Naive B cell (primary cell): ENCODE measurements around the gene GADD45G. TPM values are rescaled to one million over a fixed set of nuclear protein-coding genes. Genes with fewer than 3 reads are reported as not detected.
A peak's percentile ranks its signal among the peaks of the same experiment; 100 is the strongest.

Experiments used
- ATAC-seq, 2 donors: fragments of 150-1000 bp; cut with Tn5 transposase; 2 replicates each; pipeline ENCODE4 v1.10.0; 2021; ENCODE audit warnings: low read depth in 2 of 2, mild to moderate bottlenecking in 2 of 2, moderate library complexity in 2 of 2
- DNase-seq: peaks from one replicate; pipeline ENCODE4 v3.0.0; 2022
- H3K27ac Mint-ChIP-seq, 6 donors: one replicate each; pipeline ENCODE4 v1.8.0; 2020 to 2022; ENCODE audit warnings: mild to moderate bottlenecking in 6 of 6, mixed read lengths in 6 of 6, moderate library complexity in 5 of 6, inconsistent platforms in 2 of 6
- H3K27me3 Mint-ChIP-seq, 3 donors: one replicate each; pipeline ENCODE4 v1.8.0; 2021 to 2022; ENCODE audit warnings: mixed read lengths in 3 of 3, mild to moderate bottlenecking in 1 of 3
- H3K36me3 Mint-ChIP-seq, 2 donors: one replicate each; pipeline ENCODE4 v1.8.0; 2020 to 2022; ENCODE audit warnings: mixed read lengths in 2 of 2, inconsistent platforms in 1 of 2, mild to moderate bottlenecking in 1 of 2
- H3K4me1 Mint-ChIP-seq, 3 donors: one replicate each; pipeline ENCODE4 v1.8.0; 2020 to 2022; ENCODE audit warnings: mixed read lengths in 3 of 3, inconsistent platforms in 1 of 3, mild to moderate bottlenecking in 1 of 3, moderate library complexity in 1 of 3
- H3K4me3 Mint-ChIP-seq, 8 donors: one replicate each; pipeline ENCODE4 v1.8.0; 2020 to 2022; ENCODE audit warnings: mild to moderate bottlenecking in 8 of 8, mixed read lengths in 8 of 8, moderate library complexity in 8 of 8, inconsistent platforms in 2 of 8
- H3K9me3 Mint-ChIP-seq, 7 donors: one replicate each; pipeline ENCODE4 v1.8.0; 2020 to 2022; ENCODE audit warnings: mixed read lengths in 7 of 7, mild to moderate bottlenecking in 5 of 7, inconsistent platforms in 2 of 7, moderate library complexity in 1 of 7
- polyA plus RNA-seq, 6 donors: library from polyadenylated mRNA; unstranded; fragments of 300-500 nt; fragmentation: Illumina TruSeq; gene quantifications; one replicate each; pipeline ENCODE4 v1.2.3, GENCODE V29; 2021; ENCODE audit warnings: low read depth in 6 of 6

The GADD45G gene
- polyA plus RNA-seq, 6 donors from 2014 or later, result 0.32 to 3.1 (median 0.96) TPM; not detected in 1

DNA sequence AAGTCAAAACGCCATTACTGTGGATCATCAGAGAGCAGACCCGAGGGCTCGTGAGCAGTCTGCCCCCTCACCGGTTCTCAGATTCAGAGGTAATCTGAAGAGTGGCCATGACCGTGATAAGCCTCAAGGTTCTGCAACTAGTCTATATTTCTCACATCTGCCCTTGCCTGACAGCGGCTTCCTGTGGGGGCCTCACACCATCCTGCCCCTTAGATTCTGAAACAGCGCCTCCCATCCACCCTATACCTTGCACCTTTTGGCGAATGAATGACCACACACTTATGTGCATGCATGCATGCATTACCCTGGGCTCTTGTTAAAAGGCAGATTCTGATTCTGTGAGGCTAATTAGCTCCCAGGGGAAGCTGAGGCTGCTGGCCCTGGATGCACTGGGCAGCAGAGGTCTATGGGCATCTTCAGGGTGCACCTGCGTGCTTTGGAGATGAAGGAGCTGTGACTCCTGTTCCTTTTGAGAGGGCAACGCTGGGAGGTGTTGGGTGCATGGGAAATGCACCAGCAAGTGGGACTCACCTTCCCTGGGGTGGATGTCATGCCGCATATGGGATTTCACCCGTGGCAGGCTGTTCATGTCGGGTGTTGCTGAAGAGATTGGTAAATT lies 7.8 kb upstream of the GADD45G start:
- no peak for ATAC-seq
- Mint-ChIP-seq H3K27me3 (peaks cover 6 to 42% (median 9%) of the 10 kb centered on the region in 3 donors), H3K4me3 (peak overlapping the region in 1 of 8 donors; percentile 3), H3K4me1 (no peaks in the 10 kb centered on the region), H3K9me3 (no peaks in the 10 kb centered on the region), H3K36me3 (no peaks in the 10 kb centered on the region), H3K27ac (peak overlapping the region in 2 of 6 donors; percentile 54 to 63)
- DNase-seq, result no peak

DNA sequence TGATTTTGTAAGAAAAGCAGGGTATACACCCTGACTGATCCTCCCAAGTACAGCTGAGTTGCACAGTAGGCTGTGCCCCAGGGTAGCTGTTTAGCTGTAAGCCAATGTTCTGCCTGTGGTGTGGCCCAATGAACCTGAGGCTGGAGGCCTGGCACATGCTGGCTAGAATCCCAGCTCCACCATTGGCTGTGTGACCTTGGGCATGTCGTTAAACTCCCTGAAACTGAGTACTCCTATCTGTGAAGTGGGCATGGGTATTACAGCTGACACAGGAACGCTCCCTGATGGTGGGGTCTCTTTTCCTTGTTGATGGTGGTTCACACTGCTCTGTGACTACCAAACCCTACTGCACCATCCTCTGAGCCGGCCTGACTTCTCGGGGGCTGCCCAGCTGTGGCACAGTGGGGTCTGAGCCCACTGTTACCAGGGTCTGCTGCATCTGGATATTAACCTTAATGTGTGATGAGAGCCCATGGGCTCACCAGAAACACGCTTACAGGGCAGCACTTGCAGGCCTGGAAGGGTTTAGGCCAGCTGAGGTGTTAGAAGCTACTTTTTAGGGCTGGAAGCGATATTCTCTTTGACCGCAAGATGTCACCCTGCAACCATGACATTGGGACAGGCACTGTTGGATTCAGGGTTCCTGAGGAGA lies 7.0 kb upstream of the GADD45G start:
- H3K4me3 Mint-ChIP-seq, result no peak overlapping the region
- no peaks in the 10 kb centered on the region for H3K4me1 Mint-ChIP-seq
- ATAC-seq, result peak in 1 of 2 donors; percentile 16
- no peaks in the 10 kb centered on the region for H3K9me3 Mint-ChIP-seq
- peaks cover 0 to 34% (median 4%) of the 10 kb centered on the region in 3 donors for H3K27me3 Mint-ChIP-seq
- H3K36me3 Mint-ChIP-seq, result no peaks in the 10 kb centered on the region
- DNase-seq, result peak; percentile 45
- H3K27ac Mint-ChIP-seq, result no peak overlapping the region

DNA sequence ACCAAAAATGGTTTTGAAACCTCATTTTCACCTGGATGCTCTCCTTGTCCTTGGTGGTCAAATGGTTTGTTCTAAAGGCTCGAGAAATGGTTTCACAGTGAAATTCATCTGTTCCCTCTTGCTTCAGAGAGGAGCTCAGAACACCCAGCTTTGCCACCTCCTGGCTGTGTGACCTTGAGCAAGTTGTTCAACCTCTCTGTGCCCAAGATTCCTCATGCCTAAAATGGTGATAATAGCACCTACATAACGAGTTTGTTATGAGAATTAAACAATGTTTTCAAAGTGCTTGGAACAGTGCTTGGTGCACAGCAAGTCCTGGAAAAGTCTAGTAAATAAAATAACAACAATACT lies 6.5 kb upstream of the GADD45G start:
- peaks cover 0 to 29% (median 4%) of the 10 kb centered on the region in 3 donors for H3K27me3 Mint-ChIP-seq
- no peak overlapping the region for H3K27ac Mint-ChIP-seq
- no peaks in the 10 kb centered on the region for H3K36me3 Mint-ChIP-seq
- DNase-seq, result no peak
- no peak overlapping the region for H3K4me3 Mint-ChIP-seq
- no peak for ATAC-seq
- H3K4me1 Mint-ChIP-seq, result peaks cover 0 to 5% (median 5%) of the 10 kb centered on the region in 3 donors
- no peaks in the 10 kb centered on the region for H3K9me3 Mint-ChIP-seq

DNA sequence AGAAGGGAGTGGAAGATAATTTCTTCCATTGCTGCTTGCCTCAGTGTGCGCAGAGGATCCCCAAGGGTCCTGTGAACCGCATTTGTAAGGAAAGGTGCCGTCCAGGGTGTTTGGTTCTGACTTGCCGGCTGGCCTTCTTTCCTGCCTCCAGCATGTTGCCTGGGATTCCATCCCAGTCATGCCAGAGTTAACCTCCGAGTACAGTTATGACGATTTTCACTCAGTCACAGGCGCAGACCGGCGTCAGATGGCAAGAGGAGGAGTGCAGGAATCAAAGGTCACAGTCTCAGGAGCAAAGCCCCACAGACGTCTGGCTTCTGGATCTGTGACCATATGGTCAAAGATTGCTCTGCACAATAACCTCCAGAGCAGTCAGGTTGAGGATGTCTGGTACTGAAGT lies 5.9 kb upstream of the GADD45G start:
- H3K27me3 Mint-ChIP-seq, result peaks cover 0 to 23% (median 0%) of the 10 kb centered on the region in 3 donors
- H3K36me3 Mint-ChIP-seq, result no peaks in the 10 kb centered on the region
- H3K27ac Mint-ChIP-seq, result no peak overlapping the region
- H3K9me3 Mint-ChIP-seq, result no peaks in the 10 kb centered on the region
- H3K4me3 Mint-ChIP-seq, result no peak overlapping the region
- peaks cover 0 to 9% (median 8%) of the 10 kb centered on the region in 3 donors for H3K4me1 Mint-ChIP-seq
- DNase-seq, result no peak
- ATAC-seq, result no peak

DNA sequence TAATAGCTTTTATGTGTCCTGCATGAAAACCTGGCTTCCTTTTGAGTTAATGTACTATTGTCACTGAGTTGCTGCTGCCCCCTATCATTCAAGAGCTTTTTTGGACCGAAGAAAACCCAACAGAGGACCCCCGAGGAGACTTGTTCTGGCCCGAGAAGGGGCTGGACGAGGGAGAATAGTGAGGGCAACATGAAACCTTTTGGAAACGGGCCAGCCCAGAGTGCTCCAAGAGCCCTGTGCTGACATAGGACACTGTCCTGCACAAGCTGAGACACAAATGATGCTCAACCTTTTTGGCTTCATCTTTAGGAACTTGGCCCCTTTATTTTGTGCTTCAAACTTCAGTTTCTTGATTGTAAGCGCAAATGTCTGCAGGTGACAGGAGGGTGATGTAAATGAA lies 4.0 kb upstream of the GADD45G start:
- Mint-ChIP-seq H3K27ac (no peak overlapping the region), H3K4me3 (peak overlapping the region in 1 of 8 donors; percentile 2), H3K27me3 (peaks cover 0 to 15% (median 0%) of the 10 kb centered on the region in 3 donors), H3K9me3 (no peaks in the 10 kb centered on the region), H3K36me3 (no peaks in the 10 kb centered on the region), H3K4me1 (peaks cover 10 to 19% (median 17%) of the 10 kb centered on the region in 3 donors)
- DNase-seq (no peak), ATAC-seq (no peak)

DNA sequence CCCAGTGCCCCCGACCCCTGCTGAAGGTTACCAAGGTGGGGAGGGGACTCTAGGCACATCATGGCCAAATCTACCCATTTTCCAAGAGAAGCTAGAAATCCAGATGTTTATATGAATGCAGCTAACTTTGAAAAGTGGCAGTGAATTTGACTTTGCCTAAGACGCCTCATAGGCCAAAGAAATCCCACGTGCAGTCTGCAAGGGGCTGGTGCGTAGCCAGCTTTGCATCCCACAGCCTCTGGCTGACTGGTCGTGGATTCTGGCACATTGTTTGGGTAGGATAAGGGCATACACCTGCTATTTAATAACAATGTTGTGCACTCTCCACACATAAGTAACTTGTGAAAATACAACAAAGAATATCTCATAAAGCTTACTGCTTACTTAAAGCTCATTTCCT lies 3.5 kb upstream of the GADD45G start:
- Mint-ChIP-seq H3K36me3 (no peaks in the 10 kb centered on the region), H3K27me3 (peaks cover 0 to 15% (median 0%) of the 10 kb centered on the region in 3 donors), H3K4me1 (peaks cover 14 to 24% (median 19%) of the 10 kb centered on the region in 3 donors), H3K9me3 (no peaks in the 10 kb centered on the region), H3K27ac (no peak overlapping the region), H3K4me3 (peak overlapping the region in 1 of 8 donors; percentile 44)
- no peak for DNase-seq
- ATAC-seq, result no peak

DNA sequence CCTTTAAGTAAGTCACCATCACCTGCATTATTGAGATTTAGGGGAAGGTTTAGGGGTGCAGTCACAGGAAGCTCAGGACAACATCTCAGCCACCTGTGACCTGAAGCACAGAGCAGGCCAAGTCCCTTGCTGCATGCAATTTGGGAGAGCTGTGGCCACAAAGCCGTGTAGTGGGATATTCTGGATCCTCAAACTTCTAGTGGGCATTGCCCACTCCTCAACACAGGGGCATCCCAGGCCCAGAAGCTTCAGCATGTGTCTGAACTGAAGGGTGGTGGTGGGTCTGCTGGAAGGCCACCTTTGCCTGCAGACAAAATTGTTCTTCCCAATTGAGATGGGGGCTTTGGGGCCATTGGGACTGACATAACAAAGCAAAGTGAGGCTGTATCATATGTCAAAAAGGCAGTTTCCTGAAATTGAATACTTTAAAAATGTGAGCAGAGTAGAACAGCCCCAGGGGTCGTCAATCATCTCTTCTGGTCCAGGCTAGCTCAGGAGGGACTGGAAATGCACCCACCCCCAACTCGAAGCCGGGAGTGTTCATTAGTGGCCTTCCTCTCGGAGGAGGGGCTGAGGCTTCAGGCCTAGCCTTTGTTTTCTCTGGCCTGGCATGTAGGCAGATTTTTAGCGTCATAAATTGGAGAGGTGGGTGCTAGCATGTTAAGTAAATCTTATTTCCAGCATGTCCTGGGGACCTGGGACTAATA lies 2.8 kb upstream of the GADD45G start:
- Mint-ChIP-seq H3K4me3 (peak overlapping the region in 1 of 8 donors; percentile 44), H3K9me3 (no peaks in the 10 kb centered on the region), H3K27ac (no peak overlapping the region), H3K36me3 (no peaks in the 10 kb centered on the region), H3K4me1 (peaks cover 17 to 28% (median 22%) of the 10 kb centered on the region in 3 donors), H3K27me3 (peaks cover 0 to 18% (median 0%) of the 10 kb centered on the region in 3 donors)
- no peak for DNase-seq
- no peak for ATAC-seq

DNA sequence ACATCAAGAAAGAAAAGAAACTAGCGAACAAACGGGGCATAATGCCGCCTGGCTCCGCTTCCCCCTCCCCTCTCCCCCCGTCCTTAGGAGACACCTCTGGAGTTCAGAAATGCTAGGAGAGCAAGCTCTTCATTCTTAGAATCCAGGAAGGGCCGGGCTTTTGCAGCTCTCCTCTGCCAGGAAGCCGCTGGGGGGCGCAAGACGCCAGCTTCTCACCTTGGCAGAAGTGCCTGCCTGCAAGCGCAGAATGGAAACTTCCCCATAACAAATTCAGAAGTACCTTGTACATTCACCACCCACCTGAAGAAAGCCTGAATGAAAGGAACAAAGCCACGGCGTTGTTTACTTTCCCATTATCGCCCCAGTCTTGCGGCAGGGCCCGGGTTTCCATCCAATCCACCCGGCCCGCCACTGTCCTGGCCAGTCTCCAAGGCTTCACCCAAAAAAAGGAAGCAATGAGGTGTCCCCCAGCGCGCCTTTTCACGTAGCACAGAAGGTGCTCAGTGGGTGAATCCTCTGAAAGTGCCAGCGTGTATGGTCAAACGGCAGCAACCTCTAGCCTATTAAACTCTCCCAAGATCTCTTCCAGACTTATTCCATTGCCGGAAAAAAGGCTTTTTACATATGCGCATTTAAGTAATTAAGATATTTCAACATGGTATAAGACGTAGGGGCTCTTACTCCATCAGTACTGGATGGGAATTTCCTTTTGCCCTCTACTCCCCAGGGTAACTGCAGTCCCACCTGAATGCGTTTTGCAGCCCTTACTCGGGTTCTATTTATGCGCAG lies 1.6 kb upstream of the GADD45G start:
- peak; percentile 49 to 59 for ATAC-seq
- H3K9me3 Mint-ChIP-seq, result no peaks in the 10 kb centered on the region

DNA sequence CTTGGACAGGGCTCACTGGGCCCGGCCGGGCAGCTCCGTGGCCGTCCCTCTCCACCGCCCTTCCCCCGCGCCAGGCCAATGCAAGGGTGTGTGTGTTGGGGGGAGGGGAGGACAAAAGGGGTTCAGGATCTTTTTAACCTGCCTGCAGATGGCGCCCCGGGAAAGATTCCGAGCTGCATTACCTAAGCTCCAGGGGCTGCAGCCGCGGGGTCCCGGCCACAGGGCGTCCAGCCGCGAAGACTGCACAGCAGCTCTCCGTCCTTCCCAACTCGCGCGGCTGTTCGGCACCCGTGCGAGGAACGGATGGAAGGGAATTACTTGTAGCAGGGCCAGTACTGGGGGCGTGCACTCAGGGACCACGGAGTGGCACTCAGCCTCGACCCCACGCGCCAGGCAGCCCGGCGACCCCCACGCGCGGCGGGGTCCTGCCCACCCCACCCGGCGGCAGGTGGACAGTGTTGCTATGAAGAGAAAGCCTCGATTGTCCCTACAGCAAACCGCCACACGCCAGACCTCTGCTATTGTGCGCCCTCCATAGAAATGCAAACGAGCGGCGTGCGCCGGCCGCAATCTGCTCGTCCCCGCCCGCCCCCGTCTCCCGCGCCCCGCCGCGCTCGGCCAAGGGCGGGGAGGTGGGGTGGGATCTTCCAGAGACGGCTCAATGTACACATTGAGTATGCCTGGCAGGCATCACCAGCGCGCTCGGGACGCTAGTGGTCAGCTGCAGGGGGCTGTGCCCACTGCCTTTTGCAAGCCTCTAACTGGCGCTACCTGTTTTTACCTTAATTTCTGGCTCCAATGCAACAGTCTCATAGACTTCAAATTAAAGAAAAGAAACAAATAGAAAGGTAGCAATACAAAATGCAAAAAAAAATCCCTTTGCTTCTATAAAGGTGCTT lies 796 bp upstream of the GADD45G start:
- Mint-ChIP-seq H3K4me3 (peak overlapping the region; percentile 84 to 93 (median 90)), H3K27ac (peak overlapping the region in 3 of 6 donors; percentile 26 to 78 (median 46)), H3K9me3 (no peaks in the 10 kb centered on the region), H3K36me3 (no peaks in the 10 kb centered on the region), H3K4me1 (peaks cover 17 to 28% (median 22%) of the 10 kb centered on the region in 3 donors), H3K27me3 (peaks cover 0 to 23% (median 6%) of the 10 kb centered on the region in 3 donors)
- peak; percentile 1 for ATAC-seq
- DNase-seq, result peak; percentile 35

More for the DNA sequence above, 1.6 kb upstream of the GADD45G start:
- DNase-seq, result peak; percentile 85
- H3K4me1 Mint-ChIP-seq, result peaks cover 17 to 28% (median 22%) of the 10 kb centered on the region in 3 donors
- peaks cover 0 to 22% (median 0%) of the 10 kb centered on the region in 3 donors for H3K27me3 Mint-ChIP-seq
- H3K27ac Mint-ChIP-seq, result peak overlapping the region in 5 of 6 donors; percentile 38 to 90 (median 46)
- H3K4me3 Mint-ChIP-seq, result peak overlapping the region; percentile 84 to 93 (median 90)
- H3K36me3 Mint-ChIP-seq, result no peaks in the 10 kb centered on the region

DNA sequence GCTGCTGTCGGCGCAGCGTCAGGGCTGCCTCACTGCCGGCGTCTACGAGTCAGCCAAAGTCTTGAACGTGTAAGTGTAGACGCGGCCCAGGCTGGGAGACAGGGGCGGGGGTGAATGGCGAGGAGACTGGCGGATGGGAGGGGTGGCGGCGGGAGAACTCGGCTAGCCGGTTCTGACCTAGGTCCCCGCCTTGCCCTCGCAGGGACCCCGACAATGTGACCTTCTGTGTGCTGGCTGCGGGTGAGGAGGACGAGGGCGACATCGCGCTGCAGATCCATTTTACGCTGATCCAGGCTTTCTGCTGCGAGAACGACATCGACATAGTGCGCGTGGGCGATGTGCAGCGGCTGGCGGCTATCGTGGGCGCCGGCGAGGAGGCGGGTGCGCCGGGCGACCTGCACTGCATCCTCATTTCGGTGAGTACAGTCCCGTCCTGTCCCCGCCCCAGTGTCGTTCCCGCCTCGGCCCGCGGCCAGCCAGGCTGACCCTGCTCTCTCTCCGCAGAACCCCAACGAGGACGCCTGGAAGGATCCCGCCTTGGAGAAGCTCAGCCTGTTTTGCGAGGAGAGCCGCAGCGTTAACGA lies 745 bp downstream of the GADD45G start:
- Mint-ChIP-seq H3K27me3 (peaks cover 0 to 36% (median 14%) of the 10 kb centered on the region in 3 donors), H3K27ac (peak overlapping the region in 3 of 6 donors; percentile 78 to 83 (median 78)), H3K36me3 (no peaks in the 10 kb centered on the region), H3K4me3 (peak overlapping the region; percentile 84 to 93 (median 89)), H3K4me1 (peaks cover 17 to 28% (median 22%) of the 10 kb centered on the region in 3 donors), H3K9me3 (peaks cover 0 to 2% (median 0%) of the 10 kb centered on the region in 7 donors)
- ATAC-seq (peak; percentile 17 to 27), DNase-seq (peak; percentile 43)

DNA sequence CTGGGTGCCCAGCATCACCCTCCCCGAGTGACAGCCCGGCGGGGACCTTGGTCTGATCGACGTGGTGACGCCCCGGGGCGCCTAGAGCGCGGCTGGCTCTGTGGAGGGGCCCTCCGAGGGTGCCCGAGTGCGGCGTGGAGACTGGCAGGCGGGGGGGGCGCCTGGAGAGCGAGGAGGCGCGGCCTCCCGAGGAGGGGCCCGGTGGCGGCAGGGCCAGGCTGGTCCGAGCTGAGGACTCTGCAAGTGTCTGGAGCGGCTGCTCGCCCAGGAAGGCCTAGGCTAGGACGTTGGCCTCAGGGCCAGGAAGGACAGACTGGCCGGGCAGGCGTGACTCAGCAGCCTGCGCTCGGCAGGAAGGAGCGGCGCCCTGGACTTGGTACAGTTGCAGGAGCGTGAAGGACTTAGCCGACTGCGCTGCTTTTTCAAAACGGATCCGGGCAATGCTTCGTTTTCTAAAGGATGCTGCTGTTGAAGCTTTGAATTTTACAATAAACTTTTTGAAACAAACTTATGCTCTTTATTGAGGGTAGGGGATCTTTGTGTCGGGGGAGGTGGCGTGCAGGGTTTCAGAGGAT lies 1.3 kb downstream of the GADD45G start:
- H3K27me3 Mint-ChIP-seq, result peaks cover 3 to 42% (median 19%) of the 10 kb centered on the region in 3 donors
- no peaks in the 10 kb centered on the region for H3K36me3 Mint-ChIP-seq
- peak; percentile 42 for DNase-seq
- ATAC-seq, result peak; percentile 8 to 9
- peaks cover 17 to 28% (median 22%) of the 10 kb centered on the region in 3 donors for H3K4me1 Mint-ChIP-seq
- H3K9me3 Mint-ChIP-seq, result peaks cover 0 to 2% (median 0%) of the 10 kb centered on the region in 7 donors
- peak overlapping the region; percentile 84 to 93 (median 89) for H3K4me3 Mint-ChIP-seq
- peak overlapping the region in 3 of 6 donors; percentile 12 to 73 (median 41) for H3K27ac Mint-ChIP-seq
